Measurements from ENCODE around the gene NUDT16L1. TPM values are rescaled to one million over a fixed set of nuclear protein-coding genes. Genes with fewer than 3 reads are reported as not detected.
A peak's percentile ranks its signal among the peaks of the same experiment; 100 is the strongest.

NUDT16L1 gene
- total RNA-seq, 1 donor from 2014 or later, result 61.9 TPM

DNA sequence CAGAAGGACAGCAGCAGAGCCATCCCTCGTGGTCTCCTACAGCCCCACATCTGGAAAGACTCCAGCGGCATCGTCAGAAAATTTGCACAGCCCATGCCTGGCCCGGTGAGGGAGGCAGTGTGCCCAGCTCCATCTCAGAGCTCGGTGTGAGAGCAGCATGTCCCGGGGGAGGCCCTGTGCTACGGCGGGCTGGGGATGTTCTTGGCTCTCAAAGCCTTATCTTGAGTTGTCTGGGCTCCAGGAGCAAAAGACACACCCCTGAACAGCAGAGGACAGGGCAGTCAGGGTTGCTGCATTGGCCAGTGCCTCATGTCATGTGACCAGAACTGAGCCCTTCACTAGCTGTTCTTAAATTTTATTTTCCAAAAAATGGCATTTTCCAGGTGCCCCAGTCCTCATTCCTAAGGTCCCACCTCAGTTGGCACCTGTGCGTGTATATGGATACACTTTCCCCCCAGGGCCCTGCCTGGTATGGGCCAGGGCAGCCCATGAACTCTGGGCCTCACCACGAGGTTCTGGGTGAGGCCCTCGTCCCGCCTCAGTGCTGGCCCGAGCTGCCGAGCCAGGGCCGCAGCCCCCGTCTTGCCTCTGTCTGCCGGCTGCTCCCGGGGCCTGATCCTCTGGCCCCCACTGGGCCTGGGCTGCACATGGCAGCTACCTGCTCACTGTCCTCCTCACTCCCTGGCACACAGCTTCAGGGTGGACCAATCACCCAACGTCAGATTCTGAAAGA is 3.0 kb downstream of the NUDT16L1 start:
- DNase-seq, result peak; percentile 69
- intact Hi-C loops (cut with micrococcal nuclease), result no loop called here
- no peaks in the 10 kb centered on the region for H3K9me3 ChIP-seq (replicated peaks)
- H3K4me1 ChIP-seq, result peaks cover 52% of the 10 kb centered on the region
- H3K27me3 ChIP-seq (ENCODE audit: low read depth), result no peaks in the 10 kb centered on the region
- H3K4me3 ChIP-seq, result no peak overlapping the region
- TF ChIP-seq, protein P1, sequence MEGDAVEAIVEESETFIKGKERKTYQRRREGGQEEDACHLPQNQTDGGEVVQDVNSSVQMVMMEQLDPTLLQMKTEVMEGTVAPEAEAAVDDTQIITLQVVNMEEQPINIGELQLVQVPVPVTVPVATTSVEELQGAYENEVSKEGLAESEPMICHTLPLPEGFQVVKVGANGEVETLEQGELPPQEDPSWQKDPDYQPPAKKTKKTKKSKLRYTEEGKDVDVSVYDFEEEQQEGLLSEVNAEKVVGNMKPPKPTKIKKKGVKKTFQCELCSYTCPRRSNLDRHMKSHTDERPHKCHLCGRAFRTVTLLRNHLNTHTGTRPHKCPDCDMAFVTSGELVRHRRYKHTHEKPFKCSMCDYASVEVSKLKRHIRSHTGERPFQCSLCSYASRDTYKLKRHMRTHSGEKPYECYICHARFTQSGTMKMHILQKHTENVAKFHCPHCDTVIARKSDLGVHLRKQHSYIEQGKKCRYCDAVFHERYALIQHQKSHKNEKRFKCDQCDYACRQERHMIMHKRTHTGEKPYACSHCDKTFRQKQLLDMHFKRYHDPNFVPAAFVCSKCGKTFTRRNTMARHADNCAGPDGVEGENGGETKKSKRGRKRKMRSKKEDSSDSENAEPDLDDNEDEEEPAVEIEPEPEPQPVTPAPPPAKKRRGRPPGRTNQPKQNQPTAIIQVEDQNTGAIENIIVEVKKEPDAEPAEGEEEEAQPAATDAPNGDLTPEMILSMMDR (IDR thresholded peaks at IDR 0.05; ENCODE audit: borderline replicate concordance), result no peak
- peak overlapping the region; percentile 92 for H3K27ac ChIP-seq (replicated peaks)
- peaks cover 58% of the 10 kb centered on the region for H3K36me3 ChIP-seq

DNA sequence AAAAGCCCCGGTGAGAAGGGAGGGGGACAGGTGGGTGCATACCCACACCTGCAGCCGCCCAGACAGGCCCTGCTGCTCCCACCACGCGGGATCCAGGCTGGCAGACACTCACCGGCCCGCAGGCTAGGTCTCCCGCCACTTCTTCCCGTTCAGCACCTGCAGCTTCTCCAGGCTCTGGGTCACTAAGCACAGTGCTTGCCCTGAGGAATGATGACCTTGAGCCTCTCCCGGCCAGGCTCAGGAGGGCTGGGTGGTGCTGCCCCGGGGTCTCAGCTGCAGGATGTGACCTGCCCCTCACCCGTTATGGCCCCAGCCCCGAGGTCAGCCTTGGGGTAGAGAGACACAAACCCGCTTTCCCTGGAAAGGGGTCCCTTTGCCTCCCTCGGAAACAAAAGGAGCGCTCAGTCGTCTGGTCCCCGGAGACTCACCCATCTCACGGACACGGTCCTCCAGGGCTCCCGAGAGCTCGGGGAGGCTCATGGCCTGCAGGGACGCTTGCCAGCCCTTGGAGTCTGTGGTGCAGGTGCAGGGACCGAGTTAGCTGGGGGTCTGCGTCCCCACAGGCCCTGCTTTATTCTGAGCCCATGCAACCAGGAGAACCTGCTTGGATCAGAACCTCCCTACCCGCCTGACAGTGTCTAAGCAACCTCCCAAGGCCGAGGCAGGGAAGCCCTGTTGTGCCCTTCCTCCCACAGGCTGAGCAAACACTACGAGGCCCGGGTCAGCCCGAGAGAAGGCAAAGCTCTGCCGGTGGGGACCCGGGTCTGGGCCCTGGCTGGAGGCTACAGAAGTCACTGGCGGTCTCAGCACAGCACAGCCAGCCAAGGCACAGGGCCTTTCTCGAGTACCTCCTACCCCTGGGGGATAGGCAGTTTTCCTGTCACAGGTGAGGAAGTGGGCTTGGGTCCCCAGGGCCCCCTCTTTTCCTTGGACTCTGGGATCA is 3.8 kb downstream of the NUDT16L1 start:
- Histone ChIP-seq H3K4me1 (peaks cover 57% of the 10 kb centered on the region), H3K27me3 (ENCODE audit: low read depth) (no peaks in the 10 kb centered on the region), H3K4me3 (no peak overlapping the region), H3K9me3 (replicated peaks) (no peaks in the 10 kb centered on the region), H3K27ac (replicated peaks) (peak overlapping the region; percentile 92), H3K36me3 (peaks cover 66% of the 10 kb centered on the region)
- intact Hi-C loops (cut with micrococcal nuclease), result no loop called here
- no peak for DNase-seq
- TF ChIP-seq, protein P1 (IDR thresholded peaks at IDR 0.05; ENCODE audit: borderline replicate concordance), result no peak

DNA sequence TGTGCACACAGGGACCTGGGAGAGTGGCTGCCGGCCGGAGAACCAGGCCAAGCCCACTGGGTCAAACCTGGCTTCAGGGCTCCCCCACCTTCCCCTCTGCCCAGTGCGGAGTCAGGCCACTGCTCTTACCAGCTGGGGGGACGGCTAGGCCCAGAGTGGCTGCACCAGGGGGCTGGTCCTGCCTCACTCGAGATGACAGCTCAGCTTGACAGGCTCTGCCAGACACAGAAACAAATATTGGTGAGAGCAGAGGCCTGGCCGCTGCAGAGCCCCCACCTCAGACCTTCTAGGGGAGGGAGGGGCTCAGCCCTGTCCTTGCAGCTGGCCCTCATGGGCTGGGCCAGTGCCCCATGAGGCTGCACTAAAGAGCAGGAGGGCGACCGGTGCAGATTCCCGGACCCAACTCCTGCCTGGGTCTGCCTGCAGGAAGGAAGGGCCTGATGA is 4.5 kb downstream of the NUDT16L1 start:
- no peak for DNase-seq
- H3K36me3 ChIP-seq, result peaks cover 68% of the 10 kb centered on the region
- H3K27me3 ChIP-seq (ENCODE audit: low read depth), result no peaks in the 10 kb centered on the region
- no peak overlapping the region for H3K27ac ChIP-seq (replicated peaks)
- intact Hi-C loops (cut with micrococcal nuclease), result no loop called here
- peaks cover 50% of the 10 kb centered on the region for H3K4me1 ChIP-seq
- TF ChIP-seq, protein P1 (IDR thresholded peaks at IDR 0.05; ENCODE audit: borderline replicate concordance), result no peak
- H3K4me3 ChIP-seq, result no peak overlapping the region
- no peaks in the 10 kb centered on the region for H3K9me3 ChIP-seq (replicated peaks)

DNA sequence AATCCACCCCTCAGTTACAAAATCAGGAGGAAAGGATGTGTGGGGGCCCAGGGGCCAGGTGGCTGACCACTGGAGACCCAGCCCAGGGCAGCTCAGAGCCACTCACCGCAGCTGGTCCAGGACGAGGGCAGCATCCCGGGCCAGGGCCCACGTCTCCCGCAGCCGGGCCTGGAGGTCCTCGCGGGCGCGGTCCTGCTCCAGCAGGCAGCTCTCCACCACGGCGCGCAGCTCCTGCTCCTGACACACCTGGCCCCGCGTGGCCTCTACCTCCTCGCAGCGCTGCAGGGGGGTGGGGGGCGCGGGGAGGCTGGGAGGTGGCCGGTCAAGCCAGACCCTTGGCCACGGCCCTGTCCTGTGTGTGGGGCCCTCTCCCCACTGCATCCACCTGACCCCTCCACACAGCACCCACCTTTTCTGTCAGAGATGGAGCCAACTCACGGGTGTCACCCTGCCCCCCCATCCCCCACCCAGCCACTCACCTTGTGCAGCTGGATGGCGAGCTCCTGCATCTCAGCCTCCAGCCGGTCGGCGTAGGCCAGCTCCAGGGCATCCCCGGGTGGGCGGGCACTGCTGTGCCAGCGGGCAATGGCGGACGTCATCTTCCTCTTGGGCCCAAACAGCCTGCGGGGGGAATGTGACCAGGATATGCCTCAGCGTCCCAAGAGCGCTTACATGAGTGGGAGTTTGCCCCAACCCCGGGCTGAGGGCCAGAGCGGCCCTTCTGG is 5.1 kb downstream of the NUDT16L1 start:
- no peaks in the 10 kb centered on the region for H3K27me3 ChIP-seq (ENCODE audit: low read depth)
- TF ChIP-seq, protein P1 (IDR thresholded peaks at IDR 0.05; ENCODE audit: borderline replicate concordance), result no peak
- H3K4me1 ChIP-seq, result peaks cover 47% of the 10 kb centered on the region
- peaks cover 68% of the 10 kb centered on the region for H3K36me3 ChIP-seq
- H3K4me3 ChIP-seq, result no peak overlapping the region
- intact Hi-C loops (cut with micrococcal nuclease), result no loop called here
- no peaks in the 10 kb centered on the region for H3K9me3 ChIP-seq (replicated peaks)
- no peak overlapping the region for H3K27ac ChIP-seq (replicated peaks)
- no peak for DNase-seq

DNA sequence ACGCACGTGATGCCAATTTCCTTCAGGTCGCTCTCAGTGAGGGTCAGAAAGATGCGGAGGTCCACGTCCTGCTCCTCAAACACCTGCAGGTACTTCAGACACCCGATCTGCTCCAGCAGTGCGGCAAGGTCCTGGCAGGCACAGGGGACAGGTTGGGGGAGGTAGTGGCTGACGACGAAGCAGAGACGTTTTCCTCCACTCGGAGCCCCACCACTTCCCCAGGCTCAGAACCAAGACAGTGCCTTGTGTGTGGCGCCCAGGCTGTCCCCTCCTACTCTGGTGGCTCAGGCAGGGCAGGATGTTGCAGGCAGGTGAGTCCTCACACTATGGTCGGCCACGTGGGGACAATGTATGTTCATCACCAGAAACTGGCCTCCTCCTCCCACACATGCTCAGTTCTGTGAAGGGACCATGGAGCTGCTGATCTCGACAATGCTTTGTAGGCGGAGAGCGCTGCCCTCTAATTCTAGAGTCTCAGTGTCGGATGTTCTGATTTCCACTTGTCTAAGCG is 5.7 kb downstream of the NUDT16L1 start:
- peaks cover 41% of the 10 kb centered on the region for H3K4me1 ChIP-seq
- no peaks in the 10 kb centered on the region for H3K9me3 ChIP-seq (replicated peaks)
- H3K27ac ChIP-seq (replicated peaks), result no peak overlapping the region
- TF ChIP-seq, protein P1 (IDR thresholded peaks at IDR 0.05; ENCODE audit: borderline replicate concordance), result no peak
- peaks cover 74% of the 10 kb centered on the region for H3K36me3 ChIP-seq
- H3K4me3 ChIP-seq, result no peak overlapping the region
- intact Hi-C loops (cut with micrococcal nuclease), result no loop called here
- no peaks in the 10 kb centered on the region for H3K27me3 ChIP-seq (ENCODE audit: low read depth)
- no peak for DNase-seq

Measured in left ventricle myocardium inferior (tissue), 1 donor.